ENCODE measurements around the gene CCDC77.
"Not testable (repeated sequence)": the region's sequence is repeated elsewhere in the genome, so short reads cannot be mapped to it uniquely, and the experiment has no call there.

CCDC77 gene

DNA sequence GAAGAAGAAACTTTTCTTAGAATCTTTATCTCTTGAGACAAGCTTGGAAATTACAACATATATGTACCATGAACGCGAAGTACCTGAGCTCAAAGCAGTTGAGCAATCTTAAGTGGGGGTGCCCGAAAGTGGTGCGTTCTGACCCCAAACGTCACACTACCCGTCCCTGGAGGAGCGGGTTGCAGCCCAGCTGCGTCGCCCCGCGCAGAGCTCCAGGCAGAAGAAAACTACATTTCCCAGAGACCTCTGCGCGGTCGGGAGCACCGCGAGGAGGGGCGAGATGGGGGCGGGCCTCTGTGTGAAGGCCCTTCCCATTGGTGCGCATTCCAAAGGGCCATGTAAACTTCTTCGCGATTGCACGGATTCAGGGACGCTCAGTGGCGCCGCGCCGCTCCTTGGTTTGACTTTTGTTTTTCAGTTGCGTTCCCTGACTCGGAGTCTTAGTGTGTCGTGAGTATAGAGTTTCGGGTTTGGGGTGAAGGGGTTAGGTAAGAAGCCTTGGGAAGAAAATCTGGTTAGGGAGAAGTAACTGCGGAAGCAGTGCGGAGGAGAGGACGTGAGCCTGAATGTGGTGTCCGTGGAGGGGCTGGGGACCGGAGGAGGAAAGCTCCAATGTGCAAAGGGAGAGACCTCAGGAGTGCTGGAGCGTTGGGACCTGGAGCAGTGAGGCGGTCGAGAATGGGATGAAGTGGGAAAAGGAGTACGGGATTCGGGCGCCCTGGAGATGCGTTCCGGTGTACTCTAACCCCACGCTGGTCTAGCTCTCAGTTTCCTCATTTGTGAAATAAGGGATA lies at the start of gene CCDC77:
Gene CCDC77, plus strand, starts transcription at position 410 of the 794 bp plus-strand sequence. CDS start 7,740 bp downstream, outside the sequence.
- DNase-seq = peak; percentile 97

DNA sequence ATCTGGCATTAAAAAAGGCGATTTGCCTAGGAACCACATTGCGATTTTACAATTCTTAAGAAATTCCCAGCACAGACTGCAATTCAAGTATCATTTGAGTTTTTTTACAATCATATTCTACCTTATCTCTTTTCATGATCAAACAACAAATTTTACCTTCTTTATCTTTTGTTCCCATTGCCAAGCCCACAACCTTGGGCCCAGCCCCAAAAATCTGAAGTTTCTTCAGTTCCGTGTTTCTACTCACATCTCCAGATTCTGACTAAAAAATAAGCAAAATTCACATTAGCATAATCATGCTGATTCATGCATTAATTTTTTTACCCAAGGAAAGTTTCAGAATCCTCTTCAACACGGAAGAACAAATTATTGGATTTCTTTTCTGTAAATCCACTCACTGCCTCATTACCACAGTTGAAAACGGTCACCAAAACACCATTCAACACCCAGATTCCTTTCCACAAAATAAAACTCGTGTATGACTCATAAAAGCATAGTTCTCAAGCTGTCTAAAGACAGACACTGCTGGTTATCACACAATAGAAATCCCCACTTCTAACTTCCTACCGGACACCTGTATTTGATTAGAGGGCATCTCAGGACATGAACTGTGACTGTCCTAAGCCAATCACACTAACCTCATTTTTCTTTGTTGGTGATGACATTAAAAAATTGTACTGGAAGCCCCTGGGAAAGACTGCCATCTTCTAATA lies 45.0 kb upstream of the CCDC77 start:
- DNase-seq = no peak

DNA sequence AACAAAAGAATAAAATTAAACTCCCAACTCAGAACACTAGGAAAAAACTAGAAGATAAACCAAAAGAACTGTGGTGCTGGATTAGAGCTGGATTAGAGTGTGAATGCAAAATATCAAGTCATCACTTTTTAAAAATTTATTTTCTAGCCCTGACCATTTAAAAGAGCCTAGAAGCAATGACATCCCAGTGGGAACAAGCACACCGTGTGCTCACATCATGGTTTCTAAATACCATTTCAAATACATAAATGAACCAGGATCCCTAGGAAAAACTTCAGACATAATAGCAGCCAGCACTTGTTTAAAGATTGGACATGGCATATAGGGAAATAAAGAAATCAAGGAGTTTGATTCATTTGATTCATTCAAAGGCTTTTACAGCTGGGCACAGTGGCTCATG lies 42.4 kb upstream of the CCDC77 start:
- no peak for DNase-seq

DNA sequence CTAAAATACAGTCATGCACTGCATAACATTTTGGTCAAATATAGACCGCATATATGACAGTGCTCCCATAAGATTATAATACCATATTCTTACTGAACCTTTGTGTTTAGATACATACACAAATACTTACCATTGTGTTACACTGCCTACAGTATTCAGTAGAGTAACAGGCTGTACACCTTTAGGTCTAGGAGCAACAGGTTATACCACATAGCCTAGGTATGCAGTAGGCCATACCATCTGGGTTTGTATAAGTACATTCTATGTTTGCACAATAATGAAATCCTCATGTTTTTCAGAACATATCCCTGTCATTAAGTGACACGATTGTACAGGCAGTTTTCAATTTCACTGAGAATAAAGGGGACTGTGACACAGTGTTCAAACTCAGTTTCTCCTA lies 34.6 kb upstream of the CCDC77 start:
- DNase-seq = no peak

DNA sequence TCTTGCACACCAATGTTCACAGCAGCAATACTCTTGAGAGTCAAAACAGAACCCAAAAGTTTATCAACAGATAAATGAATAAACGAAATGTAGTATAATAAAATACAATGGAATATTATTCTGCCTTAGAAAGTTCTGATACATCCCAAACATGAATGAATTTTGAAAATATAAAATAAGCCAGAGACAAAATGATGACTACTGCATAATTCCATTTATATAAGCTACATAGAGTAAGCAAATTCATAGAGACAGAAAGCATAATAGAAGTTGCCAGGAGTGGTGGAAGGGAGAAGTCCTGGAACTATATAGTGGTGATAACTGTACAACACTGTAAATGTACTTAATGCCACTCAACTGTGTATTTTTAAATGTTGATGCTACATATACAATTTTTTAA lies 33.5 kb upstream of the CCDC77 start:
- DNase-seq = no peak

DNA sequence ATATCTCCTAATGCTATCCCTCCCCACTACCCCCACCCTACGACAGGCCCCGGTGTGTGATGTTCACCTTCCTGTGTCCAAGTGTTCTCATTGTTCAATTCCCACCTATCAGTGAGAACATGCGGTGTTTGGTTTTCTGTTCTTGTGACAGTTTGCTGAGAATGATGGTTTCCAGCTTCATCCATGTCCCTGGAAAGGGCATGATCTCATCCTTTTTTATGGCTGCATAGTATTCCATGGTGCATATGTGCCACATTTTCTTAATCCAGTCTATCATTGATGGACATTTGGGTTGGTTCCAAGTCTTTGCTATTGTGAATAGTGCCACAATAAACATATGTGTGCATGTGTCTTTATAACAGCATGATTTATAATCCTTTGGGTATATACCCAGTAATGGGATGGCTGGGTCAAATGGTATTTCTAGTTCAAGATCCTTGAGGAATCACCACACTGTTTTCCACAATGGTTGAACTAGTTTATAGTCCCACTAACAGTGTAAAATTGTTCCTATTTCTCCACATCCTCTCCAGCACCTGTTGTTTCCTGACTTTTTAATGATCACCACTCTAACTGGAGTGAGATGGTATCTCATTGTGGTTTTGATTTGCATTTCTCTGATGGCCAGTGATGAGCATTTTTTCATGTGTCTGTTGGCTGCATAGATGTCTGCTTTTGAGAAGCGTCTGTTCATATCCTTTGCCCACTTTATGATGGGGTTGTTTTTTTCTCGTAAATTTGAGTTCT lies 30.5 kb upstream of the CCDC77 start:
- not testable (repeated sequence) for DNase-seq

DNA sequence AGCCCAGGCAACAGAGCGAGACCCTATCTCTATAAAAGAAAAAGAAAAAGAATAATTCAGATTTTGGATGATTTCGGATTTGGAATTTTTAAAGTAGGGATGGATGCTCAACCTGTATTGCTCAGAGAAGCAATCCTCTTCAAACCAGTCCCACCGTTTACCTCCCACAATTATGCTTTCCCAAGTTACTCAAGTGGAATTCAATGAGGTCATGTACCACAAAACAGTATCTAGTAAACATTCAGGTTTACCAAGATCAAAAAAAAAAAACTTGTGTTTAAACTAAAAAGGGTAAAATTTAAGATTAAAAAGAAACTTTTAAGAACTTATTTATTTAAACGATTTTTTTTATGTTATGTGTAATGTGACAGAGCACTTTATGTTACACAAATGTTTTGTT lies 14.8 kb upstream of the CCDC77 start:
- no peak for DNase-seq

DNA sequence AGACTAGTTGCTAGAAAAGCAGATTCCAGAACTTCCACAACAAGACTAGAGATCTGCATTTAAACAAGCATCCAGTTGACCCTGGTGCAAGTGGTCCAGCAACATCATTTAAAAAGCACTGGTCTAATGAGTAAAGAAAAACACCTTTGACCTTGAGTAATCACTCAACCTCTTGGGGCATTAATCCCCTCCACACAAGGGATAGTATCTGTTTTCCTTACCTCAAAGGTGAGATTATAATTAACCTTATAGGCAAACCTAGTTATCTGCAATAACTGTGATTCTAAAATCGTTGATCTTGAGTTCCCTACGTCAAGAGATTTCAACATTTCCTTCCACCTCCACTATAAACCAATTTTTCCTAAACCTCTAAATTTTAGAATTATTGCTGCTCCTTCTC lies 13.4 kb upstream of the CCDC77 start:
- no peak for DNase-seq

DNA sequence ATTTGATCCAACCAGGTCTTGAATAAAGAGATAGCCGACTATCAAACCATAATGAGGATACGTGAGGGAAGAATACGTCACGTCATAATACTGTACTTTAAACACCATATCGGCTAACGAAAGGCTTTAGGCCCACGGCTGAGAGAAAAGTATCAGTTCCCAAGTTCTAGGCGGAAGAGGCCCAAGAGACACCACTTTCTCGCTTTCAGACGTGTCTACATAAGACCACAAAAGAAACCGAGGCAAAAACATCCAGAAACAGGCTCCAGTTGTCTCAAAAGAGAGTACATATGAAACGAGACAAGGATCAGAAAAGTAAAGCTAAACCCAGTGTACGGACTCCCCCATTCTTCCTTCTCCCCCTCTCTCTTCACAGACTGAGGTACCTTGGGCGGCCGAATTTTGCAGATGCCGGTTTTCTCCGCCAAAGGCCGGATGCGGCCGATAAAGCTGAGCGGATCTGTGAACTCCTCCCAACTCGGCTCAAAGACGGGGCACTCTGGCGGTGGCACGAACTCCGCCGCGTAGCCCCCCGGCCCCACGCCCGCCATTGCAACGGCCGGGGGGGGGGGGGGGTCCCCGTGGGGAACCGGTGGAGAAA lies 12.8 kb upstream of the CCDC77 start:
- DNase-seq = peak; percentile 83

DNA sequence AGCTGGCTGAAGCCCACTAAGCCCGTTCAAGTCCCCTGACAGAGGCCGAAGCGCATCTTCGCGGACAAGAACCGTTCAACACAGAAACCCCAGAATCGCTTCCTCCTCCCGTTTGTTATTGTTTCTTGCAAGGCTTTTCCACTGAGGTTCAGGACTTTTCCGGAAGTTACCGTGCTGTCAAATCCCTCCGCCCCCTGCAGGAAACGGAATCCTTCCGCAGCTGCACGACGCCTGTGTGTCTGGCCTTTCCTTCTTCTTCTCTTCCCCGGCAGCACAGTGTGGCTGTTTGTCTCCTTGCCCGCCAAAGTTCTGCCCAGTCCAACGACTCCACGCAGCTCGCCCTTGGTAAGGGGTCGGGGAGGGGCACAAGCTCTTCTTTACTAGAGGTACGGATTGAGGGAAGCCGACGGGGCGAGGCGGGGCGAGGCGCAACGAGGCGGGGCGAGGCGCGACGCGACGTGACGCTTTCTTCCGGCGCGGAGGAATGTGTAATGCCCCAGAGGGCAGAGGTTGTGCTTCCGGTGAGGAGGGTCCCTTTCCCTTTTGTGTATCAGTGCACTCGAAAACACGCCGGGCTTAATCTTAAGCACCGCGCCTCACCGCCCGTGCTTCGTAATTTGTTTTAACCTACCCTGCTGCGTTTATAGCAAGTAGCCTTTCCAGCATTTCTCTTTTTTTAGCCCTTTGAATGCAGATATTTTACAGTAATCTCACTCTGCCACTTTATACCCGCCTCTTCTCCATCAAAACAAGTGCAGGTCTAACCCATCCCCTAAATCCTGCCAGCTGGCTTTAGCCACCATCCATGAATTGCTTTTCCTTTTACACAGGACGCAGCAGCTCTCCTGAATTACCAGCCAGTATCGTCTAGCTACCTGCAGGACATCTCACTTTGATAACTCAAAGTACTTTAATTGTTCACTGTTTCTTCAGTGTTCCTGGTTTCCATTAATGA lies 12.0 kb upstream of the CCDC77 start, which contains the start of gene KDM5A:
Gene KDM5A, minus strand, starts transcription at position 179 of the 955 bp plus-strand sequence. CDS start 229 bp downstream, outside the sequence.
- peak; percentile 95 for DNase-seq

DNA sequence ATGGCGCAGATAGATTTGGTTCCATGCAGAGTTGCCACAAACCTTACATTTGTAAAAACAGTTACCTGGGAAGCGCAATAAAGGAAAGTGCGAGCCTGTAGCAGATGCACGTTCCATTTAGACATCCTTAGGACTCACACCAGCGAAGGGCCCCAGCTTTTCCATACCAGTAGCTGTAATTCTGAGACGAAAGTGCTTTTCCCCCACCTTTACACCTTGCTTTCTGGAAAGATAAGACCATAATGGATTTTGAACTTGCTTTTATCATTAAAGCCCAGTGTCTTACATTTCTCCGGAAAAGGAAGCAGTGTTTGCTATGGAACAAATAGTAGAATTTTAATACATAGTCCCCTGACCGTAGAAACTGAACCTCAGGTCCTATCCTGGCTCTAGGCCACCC lies 616 bp upstream of the CCDC77 start:
- DNase-seq = no peak

DNA sequence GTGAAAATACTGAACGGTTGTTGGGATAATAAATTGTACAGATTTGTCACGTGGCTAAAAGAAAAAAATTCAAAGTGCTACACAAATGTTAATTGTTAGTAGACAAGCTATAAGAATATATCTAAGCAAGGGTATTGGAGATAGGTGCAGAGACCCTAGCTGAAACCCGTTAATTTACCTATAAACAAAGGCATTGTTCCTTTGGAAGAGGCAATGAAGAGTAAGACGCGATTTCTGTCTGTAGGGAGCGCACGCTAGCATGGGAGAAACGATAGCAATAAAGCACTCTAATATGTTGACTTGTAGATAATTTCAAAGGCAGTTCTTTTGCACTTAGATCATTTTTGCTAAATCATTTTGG lies 565 bp downstream of the CCDC77 start:
- DNase-seq = no peak

DNA sequence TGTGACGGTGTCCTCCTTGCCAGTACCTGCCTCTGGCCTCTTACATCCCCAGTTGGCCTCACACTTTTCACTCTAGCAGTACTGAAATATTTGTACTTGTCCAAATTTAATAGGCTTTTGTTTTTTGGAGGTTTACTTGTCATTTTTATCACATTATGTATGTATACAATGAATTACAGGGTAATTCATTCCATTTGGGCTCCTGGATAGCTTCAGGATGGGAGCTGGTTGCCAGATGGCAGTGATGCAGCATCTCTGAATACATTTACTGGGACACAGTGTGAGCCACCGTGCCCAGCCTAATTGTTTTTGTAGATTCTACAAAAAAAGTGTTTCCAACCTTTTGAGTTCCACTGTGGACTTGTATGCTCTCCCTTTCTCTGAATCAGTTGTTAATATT lies 13.4 kb downstream of the CCDC77 start:
- no peak for DNase-seq

DNA sequence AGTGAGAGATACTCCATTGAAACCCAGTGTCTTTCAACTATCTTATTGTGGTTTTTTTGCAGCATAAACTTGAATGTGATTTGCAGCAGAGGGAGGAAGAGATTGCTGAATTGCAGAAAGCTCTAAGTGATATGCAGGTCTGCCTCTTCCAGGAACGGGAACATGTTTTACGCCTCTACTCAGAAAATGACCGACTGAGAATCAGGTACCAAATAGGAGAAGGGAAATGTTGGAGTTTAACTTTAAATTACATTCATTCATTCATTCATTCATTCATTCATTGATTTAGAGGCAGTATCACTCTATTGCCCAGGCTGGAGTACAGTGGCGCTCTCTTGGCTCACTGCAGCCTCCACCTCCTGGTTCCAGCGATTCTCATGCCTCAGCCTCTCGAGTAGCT lies 17.0 kb downstream of the CCDC77 start:
- DNase-seq = no peak

DNA sequence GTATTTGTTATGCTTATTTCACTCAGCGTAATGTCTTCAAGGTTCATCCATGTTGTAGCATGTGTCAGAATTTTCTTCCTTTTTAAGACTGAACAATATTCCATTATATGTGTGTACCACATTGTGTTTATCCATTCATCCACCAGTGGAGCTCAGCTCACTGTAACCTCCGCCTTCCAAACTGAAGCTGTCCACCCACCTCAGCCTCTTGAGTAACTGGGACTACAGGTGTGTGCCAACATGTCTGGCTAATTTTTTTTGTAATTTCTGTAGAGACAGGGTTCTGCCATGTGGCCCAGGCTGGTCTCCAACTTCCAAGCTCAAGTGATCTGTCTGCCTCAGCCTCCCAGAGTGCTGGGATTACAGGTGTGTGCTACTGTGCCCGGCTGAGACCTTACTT lies 21.1 kb downstream of the CCDC77 start:
- no peak for DNase-seq

DNA sequence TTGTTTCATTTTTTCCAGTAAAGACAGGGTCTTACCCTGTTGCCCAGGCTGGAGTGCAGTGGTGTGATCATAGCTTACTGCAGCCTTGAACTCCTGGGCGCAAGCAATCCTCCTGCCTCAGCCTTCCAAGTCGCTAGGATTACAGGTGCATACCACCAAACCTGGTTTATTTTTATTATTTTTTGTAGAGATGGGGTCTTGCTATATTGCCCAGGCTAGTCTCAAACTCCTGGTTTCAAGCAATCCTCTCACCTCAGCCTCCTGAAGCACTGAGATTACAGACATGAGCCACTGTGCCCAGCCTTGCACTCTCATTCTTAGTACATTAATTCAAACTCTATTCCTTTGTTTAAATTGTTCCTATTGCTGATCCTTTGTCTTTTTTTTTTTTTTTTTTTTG lies 34.3 kb downstream of the CCDC77 start:
- not testable (repeated sequence) for DNase-seq

DNA sequence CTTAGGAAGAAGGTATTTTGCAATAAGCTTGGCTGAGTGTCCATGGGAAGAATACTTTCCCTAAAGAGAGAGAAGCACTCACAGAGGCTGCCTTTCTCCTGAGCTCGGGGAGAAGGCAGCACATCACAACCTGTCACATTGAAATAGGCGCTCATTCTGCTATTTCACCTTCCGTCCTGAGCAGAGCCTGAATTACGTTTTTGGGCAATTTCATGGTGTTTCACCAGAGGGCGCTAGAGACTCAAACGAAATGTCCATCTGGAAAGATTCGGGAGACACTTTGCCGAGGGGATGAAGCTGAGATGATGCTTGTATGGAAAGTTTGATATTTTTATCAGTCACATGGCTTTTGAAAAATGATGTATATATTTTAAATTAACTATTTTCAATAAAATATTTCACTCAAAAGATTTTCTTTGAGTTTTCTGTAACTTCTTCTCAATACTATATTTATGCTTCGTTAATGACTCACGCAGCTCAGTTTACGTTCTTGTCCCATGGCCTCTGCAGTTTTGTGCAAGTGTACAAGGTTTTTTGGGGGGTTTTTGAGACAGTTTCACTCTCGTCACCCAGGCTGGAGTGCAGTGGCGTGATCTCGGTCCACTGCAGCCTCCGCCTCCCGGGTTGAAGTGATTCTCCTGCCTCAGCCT lies 40.9 kb downstream of the CCDC77 start:
- DNase-seq = peak; percentile 69

DNA sequence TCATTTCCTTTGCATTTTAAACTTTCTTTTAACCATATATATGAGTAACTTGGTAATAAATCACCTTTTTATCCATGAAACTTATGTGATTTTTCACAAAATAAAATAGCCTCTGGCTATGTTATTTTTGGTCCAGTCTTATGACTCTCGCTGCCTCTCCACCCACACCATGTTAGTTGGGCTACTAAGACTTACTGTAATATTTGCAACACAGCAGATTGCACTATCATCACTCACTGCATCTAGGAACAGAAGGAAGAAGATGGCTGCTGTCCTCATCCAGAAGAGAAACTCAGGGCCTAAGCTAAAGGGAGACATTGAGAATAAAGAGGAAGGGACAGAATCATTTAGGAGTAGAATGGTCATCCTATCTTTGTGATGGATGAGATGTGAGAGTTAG lies 45.7 kb downstream of the CCDC77 start:
- DNase-seq = no peak

DNA sequence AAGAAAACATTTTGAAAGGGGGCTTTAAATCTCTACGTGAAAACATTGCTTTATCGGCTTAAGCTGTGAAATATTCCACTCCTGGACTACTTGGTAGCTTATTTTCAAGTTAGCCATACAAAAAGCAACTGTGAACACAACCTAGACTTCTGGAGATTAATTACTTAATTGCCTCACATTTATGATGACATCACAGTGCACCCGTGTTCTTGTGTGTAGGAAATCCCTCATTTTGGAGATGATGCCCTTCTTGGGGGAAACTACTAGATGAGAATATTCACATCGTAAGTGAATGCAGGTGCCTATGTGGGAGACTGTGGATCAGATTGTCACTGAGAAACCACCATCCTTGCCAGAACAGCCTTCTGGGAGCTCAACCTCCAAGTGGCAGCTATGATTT lies 47.8 kb downstream of the CCDC77 start:
- DNase-seq = no peak

DNA sequence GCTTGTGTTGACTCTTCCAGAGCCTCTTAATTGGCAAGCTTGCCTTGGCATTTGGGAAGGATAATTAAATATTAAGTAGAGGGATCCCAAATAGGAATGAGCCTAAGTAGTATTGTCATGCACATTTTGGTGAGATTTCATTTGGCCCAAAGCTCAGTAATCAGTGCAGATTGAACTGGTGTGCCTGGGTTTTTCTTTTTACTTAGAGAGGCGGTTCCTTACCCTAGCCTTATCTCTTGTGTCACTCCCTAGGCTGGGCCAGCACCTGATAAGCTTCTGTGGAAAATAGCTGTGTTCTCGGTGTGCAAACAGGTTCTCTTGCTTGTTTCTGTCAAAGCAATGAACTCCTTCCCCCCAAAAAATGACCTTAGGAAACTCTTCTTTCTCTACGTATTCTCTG lies 49.0 kb downstream of the CCDC77 start:
- no peak for DNase-seq

DNA sequence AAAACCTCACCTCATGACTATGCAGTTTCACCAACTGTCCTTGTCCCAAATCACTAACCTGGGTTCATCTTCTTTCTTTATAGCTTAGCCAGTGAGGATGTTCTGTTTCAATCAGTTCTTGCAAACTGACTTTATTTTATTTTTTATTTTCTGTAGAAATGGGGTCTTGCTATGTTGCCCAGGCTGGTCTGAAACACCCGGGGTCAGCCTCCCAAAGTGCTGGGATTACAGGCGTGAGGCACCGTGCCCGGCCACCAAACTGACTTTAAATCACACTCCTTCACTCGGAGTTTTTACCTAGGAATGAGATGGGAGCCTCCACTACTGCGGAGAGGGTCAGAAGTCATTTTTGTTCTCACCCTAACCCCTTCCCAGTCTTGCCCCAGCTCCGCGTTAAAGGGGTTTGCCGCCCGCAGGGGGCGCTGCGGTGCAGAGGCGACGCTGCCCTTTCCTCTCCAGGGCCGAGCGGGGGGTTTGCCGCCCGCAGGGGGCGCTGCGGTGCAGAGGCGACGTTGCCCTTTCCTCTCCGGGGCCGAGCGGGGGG lies 51.3 kb downstream of the CCDC77 start:
- DNase-seq = peak; percentile 82

Measured in activated effector memory CD4-positive, alpha-beta T cell treated with anti-CD3 and anti-CD28 coated beads, Interleukin-2, amount 50 U/mL, for 16 hours (primary cell).